Ectodermal cell (in vitro differentiated cells): ENCODE data around the gene GAK.

Experiments used
- H3K27ac ChIP-seq: 2 replicates; pipeline ENCODE4 v1.7.0; 2013; ENCODE audit warnings: mild to moderate bottlenecking, low read depth, low read length; ENCODE audit not compliant: insufficient read depth, poor library complexity, severe bottlenecking
- H3K27me3 ChIP-seq: 2 replicates; pipeline ENCODE4 v1.7.0; 2013; ENCODE audit warnings: mild to moderate bottlenecking, low read length; ENCODE audit not compliant: insufficient read depth, control insufficient read depth, poor library complexity, severe bottlenecking
- H3K36me3 ChIP-seq: one replicate; pipeline ENCODE4 v1.7.0; 2013; ENCODE audit warnings: low read length; ENCODE audit not compliant: control insufficient read depth, insufficient read depth
- H3K4me1 ChIP-seq: one replicate; pipeline ENCODE4 v1.7.0; 2013; ENCODE audit warnings: low read length; ENCODE audit not compliant: control insufficient read depth, insufficient read depth
- H3K4me3 ChIP-seq: 2 replicates; pipeline ENCODE4 v1.7.0; 2013; ENCODE audit warnings: low read depth, low read length, control low read depth; ENCODE audit not compliant: insufficient read depth
- H3K9me3 ChIP-seq: 2 replicates; pipeline ENCODE4 v1.7.0; 2013; ENCODE audit warnings: mild to moderate bottlenecking, low read length, moderate library complexity; ENCODE audit not compliant: control insufficient read depth
- WGBS, 2 experiments: methylation state at CpG; one replicate each; pipeline ENCODE4 v1.1.7; 2013; ENCODE audit warnings: missing lambda C conversion rate in 2 of 2; 5-methylcytosine and 5-hydroxymethylcytosine counted together

The GAK gene

GRCh38 chr4:886244-886643 lies 45.9 kb downstream of the GAK start:
- Histone ChIP-seq H3K9me3 (no peaks in the 10 kb centered on the region), H3K4me1 (no peaks in the 10 kb centered on the region), H3K27me3 (no peaks in the 10 kb centered on the region), H3K36me3 (peaks cover 6% of the 10 kb centered on the region), H3K27ac (no peak overlapping the region), H3K4me3 (no peak overlapping the region)
- WGBS, 2 experiments: 88 to 89% methylated on average over 9 of the region's 9 CpGs

- Histone ChIP-seq H3K9me3 (no peaks in the 10 kb centered on the region), H3K27ac (no peak overlapping the region), H3K36me3 (peaks cover 6% of the 10 kb centered on the region), H3K4me1 (no peaks in the 10 kb centered on the region), H3K27me3 (no peaks in the 10 kb centered on the region), H3K4me3 (no peak overlapping the region)
- 93 to 96% methylated on average over 10 of the region's 10 CpGs for WGBS, 2 experiments
Observed at GRCh38 chr4:885353-885752, 46.8 kb downstream of the GAK start.

- no peaks in the 10 kb centered on the region for H3K4me1 ChIP-seq
- no peak overlapping the region for H3K27ac ChIP-seq
- 93 to 94% methylated on average over 24 of the region's 24 CpGs for WGBS, 2 experiments
- peaks cover 6% of the 10 kb centered on the region for H3K36me3 ChIP-seq
- no peaks in the 10 kb centered on the region for H3K9me3 ChIP-seq
- H3K4me3 ChIP-seq: no peak overlapping the region
- H3K27me3 ChIP-seq: no peaks in the 10 kb centered on the region
Observed at GRCh38 chr4:884896-885295, 47.2 kb downstream of the GAK start.

GRCh38 chr4:884259-884658 lies 47.9 kb downstream of the GAK start:
- no peaks in the 10 kb centered on the region for H3K27me3 ChIP-seq
- H3K27ac ChIP-seq: no peak overlapping the region
- H3K9me3 ChIP-seq: no peaks in the 10 kb centered on the region
- WGBS, 2 experiments: 74 to 78% methylated on average over 15 of the region's 15 CpGs
- H3K36me3 ChIP-seq: peaks cover 6% of the 10 kb centered on the region
- H3K4me3 ChIP-seq: no peak overlapping the region
- H3K4me1 ChIP-seq: no peaks in the 10 kb centered on the region

GRCh38 chr4:883377-884095 lies 48.6 kb downstream of the GAK start:
- Histone ChIP-seq H3K36me3 (peaks cover 6% of the 10 kb centered on the region), H3K4me3 (no peak overlapping the region), H3K9me3 (no peaks in the 10 kb centered on the region), H3K27ac (no peak overlapping the region), H3K27me3 (no peaks in the 10 kb centered on the region), H3K4me1 (no peaks in the 10 kb centered on the region)
- 94 to 95% methylated on average over 26 of the region's 26 CpGs for WGBS, 2 experiments

- Histone ChIP-seq H3K27ac (no peak overlapping the region), H3K4me1 (no peaks in the 10 kb centered on the region), H3K4me3 (no peak overlapping the region), H3K27me3 (no peaks in the 10 kb centered on the region), H3K9me3 (no peaks in the 10 kb centered on the region), H3K36me3 (no peaks in the 10 kb centered on the region)
- 95 to 97% methylated on average over 22 of the region's 22 CpGs for WGBS, 2 experiments
Observed at GRCh38 chr4:882646-883045, 49.5 kb downstream of the GAK start.

- Histone ChIP-seq H3K36me3 (no peaks in the 10 kb centered on the region), H3K9me3 (no peaks in the 10 kb centered on the region), H3K27ac (no peak overlapping the region), H3K27me3 (no peaks in the 10 kb centered on the region), H3K4me1 (no peaks in the 10 kb centered on the region), H3K4me3 (no peak overlapping the region)
- WGBS, 2 experiments: 94 to 95% methylated on average over 34 of the region's 34 CpGs
Observed at GRCh38 chr4:881709-882108, 50.4 kb downstream of the GAK start.

GRCh38 chr4:880684-881405 lies 51.3 kb downstream of the GAK start:
- Histone ChIP-seq H3K4me1 (no peaks in the 10 kb centered on the region), H3K9me3 (no peaks in the 10 kb centered on the region), H3K4me3 (no peak overlapping the region), H3K27me3 (no peaks in the 10 kb centered on the region), H3K27ac (no peak overlapping the region), H3K36me3 (peaks cover 3% of the 10 kb centered on the region)
- 87 to 88% methylated on average over 17 of the region's 17 CpGs for WGBS, 2 experiments

- peaks cover 3% of the 10 kb centered on the region for H3K36me3 ChIP-seq
- no peak overlapping the region for H3K27ac ChIP-seq
- no peaks in the 10 kb centered on the region for H3K27me3 ChIP-seq
- H3K4me1 ChIP-seq: no peaks in the 10 kb centered on the region
- no peak overlapping the region for H3K4me3 ChIP-seq
- no peaks in the 10 kb centered on the region for H3K9me3 ChIP-seq
- 94% methylated on average over 12 of the region's 12 CpGs for WGBS, 2 experiments
Observed at GRCh38 chr4:879729-880077, 52.4 kb downstream of the GAK start.

GRCh38 chr4:878796-879728 lies 53.1 kb downstream of the GAK start:
- no peak overlapping the region for H3K4me3 ChIP-seq
- H3K36me3 ChIP-seq: peaks cover 3% of the 10 kb centered on the region
- 95% methylated on average over 23 of the region's 23 CpGs for WGBS, 2 experiments

More at GRCh38 chr4:878796-879728, 53.1 kb downstream of the GAK start:
- H3K9me3 ChIP-seq: no peaks in the 10 kb centered on the region
- no peaks in the 10 kb centered on the region for H3K27me3 ChIP-seq
- H3K4me1 ChIP-seq: no peaks in the 10 kb centered on the region
- no peak overlapping the region for H3K27ac ChIP-seq
